Measurements from ENCODE around the gene DMPK.

GRCh38 chr19:45804140-45804958 is 22.1 kb upstream of the DMPK start:
- TF ChIP-seq LEF1 (IDR thresholded peaks at IDR 0.05; ENCODE audit: borderline replicate concordance) (no peak), SUZ12 (IDR thresholded peaks at IDR 0.05) (no peak), FOXM1 (IDR thresholded peaks at IDR 0.05; ENCODE audit: borderline replicate concordance) (no peak), BHLHE40 (IDR thresholded peaks at IDR 0.05; ENCODE audit: borderline replicate concordance) (no peak), ARNT (IDR thresholded peaks at IDR 0.05) (no peak), SP1 (IDR thresholded peaks at IDR 0.05) (no peak), PKNOX1 (IDR thresholded peaks at IDR 0.05) (no peak), L3MBTL2 (conservative IDR thresholded peaks at IDR 0.05) (no peak), ZNF384 (IDR thresholded peaks at IDR 0.05) (no peak), FOXK2 (IDR thresholded peaks at IDR 0.05) (no peak), NFRKB (IDR thresholded peaks at IDR 0.05) (no peak), TARDBP (IDR thresholded peaks at IDR 0.05) (no peak)

All from HEK293T (cell line).